CD1c-positive myeloid dendritic cell (primary cell): ENCODE measurements around the gene PSMC3IP.
"Not testable (repeated sequence)": the region's sequence is repeated elsewhere in the genome, so short reads cannot be mapped to it uniquely, and the experiment has no call there.

Experiments
- DNase-seq: peaks from one replicate; pipeline ENCODE4 v3.0.0-alpha.2; 2016; ENCODE audit errors: extremely low spot score

Gene PSMC3IP

GRCh38 chr17:42561897-42562387, 15.6 kb downstream of the PSMC3IP start, which contains the start of gene COASY:
TSS of gene COASY (plus strand) at chr17:42562148. CDS start at chr17:42562623, 475 bp downstream.
- peak; percentile 97 for DNase-seq

DNA sequence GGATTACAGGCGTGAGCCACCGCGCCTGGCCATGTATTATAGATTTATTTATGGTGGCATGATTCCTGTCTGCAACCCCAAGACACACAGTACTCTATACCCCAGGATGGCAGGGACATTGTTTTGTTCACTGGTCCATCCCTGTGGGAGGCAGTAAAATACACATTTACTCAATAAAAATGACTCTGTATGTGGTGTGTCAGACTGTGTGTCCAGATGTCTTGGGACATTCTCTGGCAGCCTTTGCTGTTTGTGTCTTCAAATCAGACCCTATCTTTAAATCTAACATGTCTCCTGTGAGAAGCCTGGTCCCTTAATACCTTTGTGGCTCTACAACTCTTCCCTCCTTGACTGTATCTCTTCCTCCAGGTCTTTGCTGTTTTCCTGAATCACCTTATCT, 17.3 kb downstream of the PSMC3IP start:
- no peak for DNase-seq

DNA sequence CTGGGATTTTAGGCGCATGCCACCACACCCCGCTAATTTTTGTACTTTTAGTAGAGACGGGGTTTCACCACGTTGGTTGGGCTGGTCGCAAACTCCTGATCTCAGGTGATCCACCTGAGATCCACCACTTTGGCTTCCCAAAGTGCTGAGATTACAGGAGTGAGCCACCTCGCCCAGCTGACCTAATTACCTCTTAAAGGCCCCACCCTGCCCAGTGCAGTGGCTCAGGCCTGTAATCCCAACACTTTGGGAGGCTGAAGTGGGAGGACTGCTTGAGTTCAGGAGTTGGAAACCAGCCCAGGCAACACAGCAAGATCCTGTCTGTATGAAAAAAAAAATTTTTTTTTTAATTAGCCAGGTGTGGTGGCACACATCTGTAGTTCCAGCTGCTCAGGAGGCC, 18.5 kb downstream of the PSMC3IP start:
- no peak for DNase-seq

DNA sequence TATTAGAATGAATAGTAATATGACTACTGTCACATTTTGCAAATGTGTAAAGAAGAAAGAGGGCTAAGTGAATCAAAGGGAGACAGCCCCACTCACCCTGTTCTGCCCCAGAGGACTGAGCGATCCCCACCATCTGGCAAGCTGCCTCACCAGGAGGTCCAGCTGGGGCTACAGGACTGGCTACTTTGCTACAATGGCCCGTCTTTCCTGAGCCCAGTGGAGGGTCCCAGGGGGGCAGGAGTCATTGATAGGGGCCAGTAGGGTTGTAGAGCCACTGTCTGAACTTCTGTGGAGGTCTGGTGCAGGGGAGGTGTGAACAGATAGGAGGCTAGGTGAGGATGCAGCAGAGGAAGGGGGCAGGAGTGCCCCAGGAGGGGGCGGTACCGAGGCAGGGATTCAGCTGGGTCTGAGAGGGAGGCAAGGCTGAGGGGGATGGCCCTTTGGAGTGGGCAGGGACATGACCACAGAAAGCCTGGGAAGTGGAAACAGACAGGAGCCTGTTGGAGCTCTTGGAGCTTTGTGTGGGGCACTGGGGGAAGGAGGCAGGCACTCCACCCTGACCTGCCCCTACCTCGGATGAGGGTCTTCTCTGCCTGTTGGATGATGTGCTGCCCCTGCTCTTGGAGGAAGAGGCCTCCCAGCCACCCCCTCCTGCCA, 21.4 kb downstream of the PSMC3IP start:
- DNase-seq, result not testable (repeated sequence)

DNA sequence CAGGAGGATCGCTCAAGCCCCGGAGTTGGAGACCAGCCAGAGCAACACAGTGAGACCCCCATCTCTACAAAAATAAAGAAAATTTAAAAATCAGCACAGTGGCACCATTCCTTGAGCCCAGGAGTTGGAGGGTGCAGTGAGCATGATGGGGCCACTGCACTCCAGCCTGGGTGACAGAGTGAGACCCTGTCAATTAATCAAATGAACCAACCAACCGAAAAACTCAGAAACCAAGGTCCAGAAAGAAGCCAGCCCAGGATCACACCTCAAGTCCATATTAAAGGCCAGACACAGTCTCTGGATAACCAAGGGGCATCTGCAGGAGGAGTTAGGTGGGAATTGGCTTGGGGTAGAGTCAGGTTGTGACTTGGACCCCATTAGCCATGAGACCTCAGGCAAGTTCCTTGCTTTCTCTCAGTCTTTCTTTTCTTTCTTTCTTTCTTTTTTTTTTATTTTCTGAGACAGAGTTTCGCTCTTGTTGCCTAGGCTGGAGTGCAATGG, 22.4 kb downstream of the PSMC3IP start:
- DNase-seq, result no peak

- peak; percentile 82 for DNase-seq
Measured at GRCh38 chr17:42554250-42555121, 23.0 kb downstream of the PSMC3IP start.

GRCh38 chr17:42553866-42554249, 23.7 kb downstream of the PSMC3IP start:
- no peak for DNase-seq

- no peak for DNase-seq
Measured at GRCh38 chr17:42553161-42553818, 24.2 kb downstream of the PSMC3IP start.

- not testable (repeated sequence) for DNase-seq
Measured at GRCh38 chr17:42552736-42553135, 24.8 kb downstream of the PSMC3IP start, which contains the start of gene HSD17B1. TSS of gene HSD17B1 (plus strand) at chr17:42552923. CDS start at chr17:42552934, 11 bp downstream.

- DNase-seq, result no peak
Measured at GRCh38 chr17:42548993-42549755, 28.4 kb downstream of the PSMC3IP start.

- peak; percentile 44 for DNase-seq
Measured at GRCh38 chr17:42548070-42548837, 29.3 kb downstream of the PSMC3IP start.

GRCh38 chr17:42547698-42548069, 29.8 kb downstream of the PSMC3IP start:
- no peak for DNase-seq

DNA sequence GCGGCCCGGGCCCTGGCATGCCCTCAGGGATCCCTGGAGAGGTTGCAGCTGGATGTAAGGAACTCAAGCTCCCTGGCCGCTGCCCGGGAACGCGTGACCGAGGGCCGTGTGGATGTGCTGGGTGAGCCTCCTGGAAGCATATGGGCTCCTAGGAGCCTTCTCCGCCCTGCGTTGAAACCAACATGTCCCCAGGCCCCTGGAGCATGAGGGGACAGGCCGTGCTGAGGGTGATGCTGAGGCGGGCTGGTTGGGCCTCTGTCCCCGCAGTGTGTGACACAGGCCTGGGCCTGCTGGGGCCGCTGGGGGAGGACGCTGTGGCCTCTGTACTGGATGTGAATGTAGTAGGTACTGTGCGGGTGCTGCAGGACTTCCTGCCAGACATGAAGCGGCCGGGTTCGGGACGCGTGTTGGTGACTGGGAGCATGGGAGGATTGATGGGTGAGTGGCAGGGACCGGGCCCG, 30.5 kb downstream of the PSMC3IP start:
- DNase-seq, result no peak

DNA sequence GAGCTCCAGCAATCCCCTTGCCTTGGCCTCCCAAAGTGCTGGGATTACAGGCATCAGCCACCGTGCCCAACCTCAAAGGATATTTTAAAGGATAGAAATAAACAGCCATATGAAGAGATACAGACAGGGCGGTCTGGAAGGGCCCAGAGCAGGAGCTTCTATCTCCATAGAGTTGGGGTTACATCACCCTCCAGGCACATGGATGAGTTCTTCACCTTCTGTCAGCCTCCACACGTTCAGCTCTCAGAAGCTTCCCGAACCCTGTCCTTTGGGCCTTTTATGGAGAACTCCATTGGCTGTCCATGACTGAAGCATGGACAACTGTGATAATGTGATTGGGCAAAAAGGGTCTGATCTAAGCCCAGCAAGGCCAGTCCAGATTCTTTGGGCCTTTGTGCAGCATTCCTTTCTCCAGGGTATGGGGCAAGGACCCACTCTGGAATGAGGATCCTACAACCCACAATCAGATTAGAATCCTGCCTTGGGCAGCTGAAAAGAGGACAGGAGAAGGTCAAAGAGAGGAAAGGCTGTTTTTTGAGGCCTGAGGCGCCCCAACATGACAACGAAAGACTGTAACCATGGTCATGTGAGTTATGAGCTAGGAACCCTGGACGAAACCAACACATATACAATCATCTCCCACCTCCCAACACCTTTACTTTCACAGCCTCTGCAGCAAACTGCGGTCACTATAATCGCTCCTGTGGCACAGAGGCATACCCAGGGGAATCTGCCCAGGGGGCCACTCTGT, 31.6 kb downstream of the PSMC3IP start:
- not testable (repeated sequence) for DNase-seq

DNA sequence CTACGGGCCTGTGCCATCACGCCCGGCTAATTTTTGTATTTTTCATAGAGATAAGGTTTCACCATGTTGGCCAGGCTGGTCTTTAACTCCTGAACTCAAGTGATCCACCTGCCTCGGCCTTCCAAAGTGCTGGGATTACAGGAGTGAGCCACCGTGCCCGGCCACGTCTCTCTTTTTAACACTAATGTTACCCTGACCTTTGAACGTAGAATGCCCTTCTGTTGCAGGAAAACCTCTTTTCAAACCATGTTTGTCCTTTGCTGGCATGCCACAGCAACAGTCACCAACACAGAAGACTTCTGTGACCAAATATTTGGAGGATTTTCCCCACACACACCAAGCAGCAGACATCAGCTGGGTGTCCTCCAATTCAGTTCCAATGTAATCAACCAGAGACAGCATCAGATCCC, 32.6 kb downstream of the PSMC3IP start:
- no peak for DNase-seq

GRCh38 chr17:42543190-42544079, 34.1 kb downstream of the PSMC3IP start:
- no peak for DNase-seq

DNA sequence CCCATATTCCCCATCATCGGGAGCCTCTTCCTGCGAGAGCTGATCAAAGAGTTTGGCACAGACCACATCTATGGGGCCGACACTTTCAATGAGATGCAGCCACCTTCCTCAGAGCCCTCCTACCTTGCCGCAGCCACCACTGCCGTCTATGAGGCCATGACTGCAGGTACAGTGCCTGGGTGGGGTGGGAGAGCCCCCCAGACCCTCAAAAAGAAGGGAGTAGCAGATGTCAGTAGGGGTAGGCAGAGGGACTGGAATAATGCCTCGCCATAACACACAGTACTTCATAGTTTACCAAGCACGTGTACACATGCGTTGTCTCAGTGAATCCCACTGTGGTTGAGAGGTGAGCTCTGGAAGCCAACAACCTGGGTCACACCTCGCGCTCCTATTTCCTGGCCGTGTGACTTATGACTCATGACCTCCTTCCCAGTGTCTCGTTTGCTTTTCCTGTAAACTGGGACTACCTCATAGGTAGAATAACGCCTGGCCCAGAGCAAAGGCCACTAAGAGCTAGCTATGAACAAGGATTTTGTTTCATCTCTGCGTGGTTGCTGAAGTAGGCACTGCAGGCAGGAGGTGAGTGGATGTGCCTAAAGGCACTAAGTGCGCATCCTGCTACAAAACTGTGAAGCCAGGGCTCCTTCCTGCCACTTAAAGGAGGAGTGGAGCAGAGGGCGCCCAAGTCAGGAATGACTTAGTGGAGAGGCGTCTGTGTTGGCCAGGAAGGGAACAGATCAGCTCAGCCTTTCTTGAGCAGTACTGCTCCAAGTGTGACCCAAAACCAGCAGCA, 36.3 kb downstream of the PSMC3IP start:
- DNase-seq, result no peak

DNA sequence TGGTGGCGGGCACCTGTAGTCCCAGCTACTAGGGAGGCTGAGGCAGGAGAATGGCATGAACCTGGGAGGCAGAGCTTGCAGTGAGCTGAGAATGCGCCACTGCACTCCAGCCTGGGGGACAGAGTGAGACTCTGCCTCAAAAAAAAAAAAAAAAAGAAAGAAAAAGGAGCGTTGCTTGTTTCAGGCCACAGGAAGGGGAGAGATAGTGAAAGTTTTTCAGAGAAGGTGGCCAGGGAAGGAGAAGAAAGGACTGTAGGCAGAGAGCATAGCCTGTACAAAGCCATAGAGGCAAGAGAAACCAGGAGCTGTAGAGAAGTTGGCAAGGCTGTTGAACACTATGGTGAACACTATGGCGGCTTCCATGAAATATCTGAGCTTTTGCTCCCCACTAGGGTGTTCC, 37.0 kb downstream of the PSMC3IP start:
- DNase-seq, result not testable (repeated sequence)
